ENCODE results near the gene RAMP3.

Gene RAMP3

GRCh38 chr7:45219130-45219529 lies 61.5 kb downstream of the RAMP3 start:
- H3K27ac ChIP-seq (ENCODE audit: low read length): no peak overlapping the region

GRCh38 chr7:45219801-45220435 lies 62.3 kb downstream of the RAMP3 start:
- no peaks in the 10 kb centered on the region for H3K27me3 ChIP-seq (ENCODE audit: low read depth, low read length)
- H3K27ac ChIP-seq (ENCODE audit: low read length): no peak overlapping the region
- no peaks in the 10 kb centered on the region for H3K36me3 ChIP-seq (ENCODE audit: control insufficient read depth in 1 of 2, insufficient read depth in 2 of 2, low read length in 2 of 2)
- no peaks in the 10 kb centered on the region for H3K9me3 ChIP-seq (ENCODE audit: control insufficient read depth in 1 of 2, low read length in 2 of 2)
- H3K4me1 ChIP-seq (ENCODE audit: control insufficient read depth in 1 of 2, insufficient read depth in 2 of 2, low read length in 2 of 2): no peaks in the 10 kb centered on the region
- no peak overlapping the region for H3K4me3 ChIP-seq (ENCODE audit: low read depth in 1 of 2, low read length in 2 of 2)

More at GRCh38 chr7:45219130-45219529, 61.5 kb downstream of the RAMP3 start:
- no peaks in the 10 kb centered on the region for H3K9me3 ChIP-seq (ENCODE audit: control insufficient read depth in 1 of 2, low read length in 2 of 2)
- H3K27me3 ChIP-seq (ENCODE audit: low read depth, low read length): no peaks in the 10 kb centered on the region
- H3K4me1 ChIP-seq (ENCODE audit: control insufficient read depth in 1 of 2, insufficient read depth in 2 of 2, low read length in 2 of 2): no peaks in the 10 kb centered on the region
- H3K36me3 ChIP-seq (ENCODE audit: control insufficient read depth in 1 of 2, insufficient read depth in 2 of 2, low read length in 2 of 2): no peaks in the 10 kb centered on the region
- H3K4me3 ChIP-seq (ENCODE audit: low read depth in 1 of 2, low read length in 2 of 2): no peak overlapping the region

GRCh38 chr7:45220846-45221618 lies 63.4 kb downstream of the RAMP3 start:
- Histone ChIP-seq H3K27ac (ENCODE audit: low read length) (no peak overlapping the region), H3K36me3 (ENCODE audit: control insufficient read depth in 1 of 2, insufficient read depth in 2 of 2, low read length in 2 of 2) (no peaks in the 10 kb centered on the region), H3K4me1 (ENCODE audit: control insufficient read depth in 1 of 2, insufficient read depth in 2 of 2, low read length in 2 of 2) (no peaks in the 10 kb centered on the region), H3K9me3 (ENCODE audit: control insufficient read depth in 1 of 2, low read length in 2 of 2) (no peaks in the 10 kb centered on the region), H3K4me3 (ENCODE audit: low read depth in 1 of 2, low read length in 2 of 2) (no peak overlapping the region), H3K27me3 (ENCODE audit: low read depth, low read length) (no peaks in the 10 kb centered on the region)

GRCh38 chr7:45221896-45222604 lies 64.5 kb downstream of the RAMP3 start:
- Histone ChIP-seq H3K27ac (ENCODE audit: low read length) (no peak overlapping the region), H3K4me3 (ENCODE audit: low read depth in 1 of 2, low read length in 2 of 2) (no peak overlapping the region), H3K4me1 (ENCODE audit: control insufficient read depth in 1 of 2, insufficient read depth in 2 of 2, low read length in 2 of 2) (no peaks in the 10 kb centered on the region), H3K36me3 (ENCODE audit: control insufficient read depth in 1 of 2, insufficient read depth in 2 of 2, low read length in 2 of 2) (no peaks in the 10 kb centered on the region), H3K27me3 (ENCODE audit: low read depth, low read length) (no peaks in the 10 kb centered on the region), H3K9me3 (ENCODE audit: control insufficient read depth in 1 of 2, low read length in 2 of 2) (no peaks in the 10 kb centered on the region)

- Histone ChIP-seq H3K9me3 (ENCODE audit: control insufficient read depth in 1 of 2, low read length in 2 of 2) (no peaks in the 10 kb centered on the region), H3K27me3 (ENCODE audit: low read depth, low read length) (no peaks in the 10 kb centered on the region), H3K4me1 (ENCODE audit: control insufficient read depth in 1 of 2, insufficient read depth in 2 of 2, low read length in 2 of 2) (no peaks in the 10 kb centered on the region), H3K27ac (ENCODE audit: low read length) (no peak overlapping the region), H3K4me3 (ENCODE audit: low read depth in 1 of 2, low read length in 2 of 2) (no peak overlapping the region), H3K36me3 (ENCODE audit: control insufficient read depth in 1 of 2, insufficient read depth in 2 of 2, low read length in 2 of 2) (no peaks in the 10 kb centered on the region)
Measured at GRCh38 chr7:45223078-45223477, 65.5 kb downstream of the RAMP3 start.

- Histone ChIP-seq H3K36me3 (ENCODE audit: control insufficient read depth in 1 of 2, insufficient read depth in 2 of 2, low read length in 2 of 2) (no peaks in the 10 kb centered on the region), H3K27me3 (ENCODE audit: low read depth, low read length) (no peaks in the 10 kb centered on the region), H3K4me3 (ENCODE audit: low read depth in 1 of 2, low read length in 2 of 2) (no peak overlapping the region), H3K4me1 (ENCODE audit: control insufficient read depth in 1 of 2, insufficient read depth in 2 of 2, low read length in 2 of 2) (no peaks in the 10 kb centered on the region), H3K9me3 (ENCODE audit: control insufficient read depth in 1 of 2, low read length in 2 of 2) (no peaks in the 10 kb centered on the region), H3K27ac (ENCODE audit: low read length) (no peak overlapping the region)
Measured at GRCh38 chr7:45223728-45224630, 66.4 kb downstream of the RAMP3 start.

- Histone ChIP-seq H3K27ac (ENCODE audit: low read length) (no peak overlapping the region), H3K9me3 (ENCODE audit: control insufficient read depth in 1 of 2, low read length in 2 of 2) (no peaks in the 10 kb centered on the region), H3K36me3 (ENCODE audit: control insufficient read depth in 1 of 2, insufficient read depth in 2 of 2, low read length in 2 of 2) (no peaks in the 10 kb centered on the region), H3K4me3 (ENCODE audit: low read depth in 1 of 2, low read length in 2 of 2) (no peak overlapping the region), H3K4me1 (ENCODE audit: control insufficient read depth in 1 of 2, insufficient read depth in 2 of 2, low read length in 2 of 2) (peaks cover 0 to 3% of the 10 kb centered on the region in 2 donors), H3K27me3 (ENCODE audit: low read depth, low read length) (no peaks in the 10 kb centered on the region)
Measured at GRCh38 chr7:45224832-45225231, 67.2 kb downstream of the RAMP3 start.

- Histone ChIP-seq H3K9me3 (ENCODE audit: control insufficient read depth in 1 of 2, low read length in 2 of 2) (no peaks in the 10 kb centered on the region), H3K4me1 (ENCODE audit: control insufficient read depth in 1 of 2, insufficient read depth in 2 of 2, low read length in 2 of 2) (peaks cover 0 to 3% of the 10 kb centered on the region in 2 donors), H3K27me3 (ENCODE audit: low read depth, low read length) (no peaks in the 10 kb centered on the region), H3K4me3 (ENCODE audit: low read depth in 1 of 2, low read length in 2 of 2) (no peak overlapping the region), H3K27ac (ENCODE audit: low read length) (no peak overlapping the region), H3K36me3 (ENCODE audit: control insufficient read depth in 1 of 2, insufficient read depth in 2 of 2, low read length in 2 of 2) (no peaks in the 10 kb centered on the region)
Measured at GRCh38 chr7:45225311-45225947, 67.8 kb downstream of the RAMP3 start.

- Histone ChIP-seq H3K4me3 (ENCODE audit: low read depth in 1 of 2, low read length in 2 of 2) (no peak overlapping the region), H3K4me1 (ENCODE audit: control insufficient read depth in 1 of 2, insufficient read depth in 2 of 2, low read length in 2 of 2) (peaks cover 0 to 3% of the 10 kb centered on the region in 2 donors), H3K9me3 (ENCODE audit: control insufficient read depth in 1 of 2, low read length in 2 of 2) (no peaks in the 10 kb centered on the region), H3K27ac (ENCODE audit: low read length) (no peak overlapping the region), H3K27me3 (ENCODE audit: low read depth, low read length) (no peaks in the 10 kb centered on the region), H3K36me3 (ENCODE audit: control insufficient read depth in 1 of 2, insufficient read depth in 2 of 2, low read length in 2 of 2) (no peaks in the 10 kb centered on the region)
Measured at GRCh38 chr7:45225948-45226335, 68.4 kb downstream of the RAMP3 start.

GRCh38 chr7:45229156-45229920 lies 71.7 kb downstream of the RAMP3 start:
- no peak overlapping the region for H3K27ac ChIP-seq (ENCODE audit: low read length)
- H3K4me3 ChIP-seq (ENCODE audit: low read depth in 1 of 2, low read length in 2 of 2): no peak overlapping the region
- peaks cover 0 to 3% of the 10 kb centered on the region in 2 donors for H3K4me1 ChIP-seq (ENCODE audit: control insufficient read depth in 1 of 2, insufficient read depth in 2 of 2, low read length in 2 of 2)
- no peaks in the 10 kb centered on the region for H3K9me3 ChIP-seq (ENCODE audit: control insufficient read depth in 1 of 2, low read length in 2 of 2)
- H3K36me3 ChIP-seq (ENCODE audit: control insufficient read depth in 1 of 2, insufficient read depth in 2 of 2, low read length in 2 of 2): no peaks in the 10 kb centered on the region
- no peaks in the 10 kb centered on the region for H3K27me3 ChIP-seq (ENCODE audit: low read depth, low read length)
